NCI-H187 treated with DMSO at 0.1 percent for 48 hours (cell line): ENCODE results near the gene SERPINA3.

Experiments used
- DNase-seq: peaks from one replicate; lab custom pipeline; 2025; lab: John Stamatoyannopoulos, UW

Gene SERPINA3

GRCh38 chr14:94613720-94614644, 1.8 kb downstream of the SERPINA3 start:
- no peak for DNase-seq

GRCh38 chr14:94614802-94615201, 2.6 kb downstream of the SERPINA3 start:
- no peak for DNase-seq

GRCh38 chr14:94615254-94615653, 3.1 kb downstream of the SERPINA3 start:
- no peak for DNase-seq

GRCh38 chr14:94615823-94616570, 3.8 kb downstream of the SERPINA3 start:
- DNase-seq = no peak

- DNase-seq = no peak
Measured at GRCh38 chr14:94617366-94617941, 5.3 kb downstream of the SERPINA3 start.

GRCh38 chr14:94617988-94618822, 6.0 kb downstream of the SERPINA3 start:
- DNase-seq = no peak

- no peak for DNase-seq
Measured at GRCh38 chr14:94619297-94619696, 7.1 kb downstream of the SERPINA3 start.

GRCh38 chr14:94620597-94620996, 8.4 kb downstream of the SERPINA3 start:
- DNase-seq = no peak

- DNase-seq = no peak
Measured at GRCh38 chr14:94621358-94622134, 9.4 kb downstream of the SERPINA3 start.

GRCh38 chr14:94622653-94623421, 10.6 kb downstream of the SERPINA3 start:
- no peak for DNase-seq

GRCh38 chr14:94623422-94623809, 11.2 kb downstream of the SERPINA3 start:
- no peak for DNase-seq

GRCh38 chr14:94623856-94624499, 11.8 kb downstream of the SERPINA3 start:
- no peak for DNase-seq

GRCh38 chr14:94624537-94625352, 12.6 kb downstream of the SERPINA3 start:
- DNase-seq = no peak

GRCh38 chr14:94625353-94625635, 13.1 kb downstream of the SERPINA3 start:
- no peak for DNase-seq

GRCh38 chr14:94628578-94628977, 16.4 kb downstream of the SERPINA3 start:
- no peak for DNase-seq

- DNase-seq = no peak
Measured at GRCh38 chr14:94630396-94630795, 18.2 kb downstream of the SERPINA3 start.

GRCh38 chr14:94631050-94631449, 18.9 kb downstream of the SERPINA3 start:
- DNase-seq = no peak

- no peak for DNase-seq
Measured at GRCh38 chr14:94631536-94632304, 19.5 kb downstream of the SERPINA3 start.

- DNase-seq = no peak
Measured at GRCh38 chr14:94632305-94632590, 20.1 kb downstream of the SERPINA3 start.
